WTC11 (cell line): ENCODE measurements around the gene STAT1. TPM values are rescaled to one million over a fixed set of nuclear protein-coding genes. Genes with fewer than 3 reads are reported as not detected.

Source experiments
- ATAC-seq: fragments of 200-7000 bp; cut with Tn5 transposase; 2 replicates; pipeline ENCODE4 v1.10.0; 2021; ENCODE audit warnings: mild to moderate bottlenecking, moderate library complexity
- CTCF ChIA-PET: fragments of 300-600 bp; sonication (Branson Sonifier 250); formaldehyde crosslinking; loops from one replicate; lab custom pipeline; 2021; ENCODE audit warnings: antibody characterized with exemption; lab: Charles Lee
- POLR2A ChIA-PET: fragments of 350-600 bp; sonication (Branson Sonifier 250); formaldehyde crosslinking; loops from one replicate; lab custom pipeline; 2021; ENCODE audit warnings: antibody characterized with exemption; lab: Charles Lee
- DNase-seq: peaks from one replicate; pipeline ENCODE4 v3.0.0; 2021; ENCODE audit warnings: low spot score
- H3K27ac Mint-ChIP-seq: 2 replicates; pipeline ENCODE4 v1.8.0; 2021; ENCODE audit warnings: mixed read lengths
- H3K27me3 Mint-ChIP-seq: 2 replicates; pipeline ENCODE4 v1.8.0; 2021; ENCODE audit warnings: low read depth, mild to moderate bottlenecking, moderate library complexity, mixed read lengths
- H3K36me3 Mint-ChIP-seq: 2 replicates; pipeline ENCODE4 v1.8.0; 2021; ENCODE audit warnings: mixed read lengths
- H3K4me1 Mint-ChIP-seq: 2 replicates; pipeline ENCODE4 v1.8.0; 2022; ENCODE audit warnings: mixed read lengths
- H3K4me3 Mint-ChIP-seq: 2 replicates; pipeline ENCODE4 v1.8.0; 2021; ENCODE audit warnings: mild to moderate bottlenecking, moderate library complexity, mixed read lengths
- H3K9me3 Mint-ChIP-seq: 2 replicates; pipeline ENCODE4 v1.8.0; 2021; ENCODE audit warnings: mixed read lengths
- ATF1 ChIP-seq: sonication (generic); formaldehyde crosslinking; IDR thresholded peaks from 2 replicates; pipeline ENCODE4 v1.8.1; 2023; ENCODE audit warnings: mild to moderate bottlenecking, moderate library complexity, missing genetic modification reagents
- CREB1 ChIP-seq: sonication (generic); formaldehyde crosslinking; IDR thresholded peaks from 2 replicates; pipeline ENCODE4 v1.8.0; 2023; ENCODE audit warnings: mild to moderate bottlenecking, missing genetic modification reagents
- FOXJ3 ChIP-seq: sonication (generic); formaldehyde crosslinking; IDR thresholded peaks from 2 replicates; pipeline ENCODE4 v1.9.0; 2021; ENCODE audit warnings: missing genetic modification reagents, mild to moderate bottlenecking, borderline replicate concordance
- FOXP1 ChIP-seq: sonication (generic); formaldehyde crosslinking; IDR thresholded peaks from 2 replicates; pipeline ENCODE4 v1.8.0; 2022; ENCODE audit warnings: missing genetic modification reagents, mild to moderate bottlenecking, moderate library complexity, borderline replicate concordance
- FOXP4 ChIP-seq: sonication (generic); formaldehyde crosslinking; IDR thresholded peaks from 2 replicates; pipeline ENCODE4 v1.8.0; 2022; ENCODE audit warnings: mild to moderate bottlenecking, missing genetic modification reagents
- GTF2I ChIP-seq: fragments of 250-450 bp; sonication (Bioruptor Pico); conservative IDR thresholded peaks from 2 replicates; pipeline ENCODE4 v1.4.0; 2021; ENCODE audit warnings: mild to moderate bottlenecking
- HMGA2 ChIP-seq: fragments of 250-450 bp; sonication (Bioruptor Pico); IDR thresholded peaks from 2 replicates; pipeline ENCODE4 v1.4.0; 2021; ENCODE audit warnings: mild to moderate bottlenecking, moderate library complexity
- IRF2 ChIP-seq: sonication (generic); formaldehyde crosslinking; IDR thresholded peaks from 2 replicates; pipeline ENCODE4 v1.8.0; 2022; ENCODE audit warnings: low read depth, missing genetic modification reagents, borderline replicate concordance
- KAT7 ChIP-seq: sonication (generic); formaldehyde crosslinking; IDR thresholded peaks from 2 replicates; pipeline ENCODE4 v1.8.1; 2023; ENCODE audit warnings: missing genetic modification reagents, mild to moderate bottlenecking, borderline replicate concordance
- MYBL2 ChIP-seq: sonication (generic); formaldehyde crosslinking; IDR thresholded peaks from 2 replicates; pipeline ENCODE4 v1.8.1; 2023; ENCODE audit warnings: mild to moderate bottlenecking, moderate library complexity, missing genetic modification reagents
- NR1H2 ChIP-seq: sonication (generic); formaldehyde crosslinking; IDR thresholded peaks from 2 replicates; pipeline ENCODE4 v1.9.0; 2021; ENCODE audit warnings: mild to moderate bottlenecking, moderate library complexity, missing genetic modification reagents
- RORB ChIP-seq: fragments of 250-450 bp; sonication (Bioruptor Pico); IDR thresholded peaks from 2 replicates; pipeline ENCODE4 v1.9.0; 2021; ENCODE audit warnings: mild to moderate bottlenecking
- STAT6 ChIP-seq: sonication (generic); formaldehyde crosslinking; conservative IDR thresholded peaks from 2 replicates; pipeline ENCODE4 v1.8.1; 2023; ENCODE audit warnings: mild to moderate bottlenecking, low read depth, missing genetic modification reagents, moderate library complexity
- TP53 ChIP-seq: sonication (generic); formaldehyde crosslinking; IDR thresholded peaks from 2 replicates; pipeline ENCODE4 v1.8.1; 2023; ENCODE audit warnings: mild to moderate bottlenecking, missing genetic modification reagents
- USF1 ChIP-seq: sonication (generic); formaldehyde crosslinking; IDR thresholded peaks from 2 replicates; pipeline ENCODE4 v1.8.0; 2022; ENCODE audit warnings: mild to moderate bottlenecking, missing genetic modification reagents
- ZNF138 ChIP-seq: sonication (generic); formaldehyde crosslinking; conservative IDR thresholded peaks from 2 replicates; pipeline ENCODE4 v1.8.1; 2022; ENCODE audit warnings: mild to moderate bottlenecking, moderate library complexity, missing genetic modification reagents
- ZNF425 ChIP-seq: fragments of 250-450 bp; sonication (Bioruptor Pico); conservative IDR thresholded peaks from 2 replicates; pipeline ENCODE4 v1.9.0; 2021; ENCODE audit warnings: mild to moderate bottlenecking
- total RNA-seq: library from RNA; stranded (reverse); gene quantifications from 3 replicates; pipeline ENCODE4 v1.2.3, GENCODE V29; 2021
- TF ChIP-seq, protein P1 (sequence below): sonication (generic); formaldehyde crosslinking; IDR thresholded peaks from 2 replicates; pipeline ENCODE4 v1.8.1; 2022; ENCODE audit warnings: low read depth, mild to moderate bottlenecking, moderate library complexity, missing genetic modification reagents, borderline replicate concordance
- TF ChIP-seq, protein P2 (sequence below): sonication (generic); formaldehyde crosslinking; IDR thresholded peaks from 2 replicates; pipeline ENCODE4 v1.8.1; 2023; ENCODE audit warnings: mild to moderate bottlenecking, missing genetic modification reagents, moderate library complexity
- TF ChIP-seq, protein P3 (sequence below): sonication (generic); formaldehyde crosslinking; IDR thresholded peaks from 2 replicates; pipeline ENCODE4 v1.8.1; 2022; ENCODE audit warnings: low read depth, missing genetic modification reagents, borderline replicate concordance
- TF ChIP-seq, protein P4 (sequence below): sonication (generic); formaldehyde crosslinking; conservative IDR thresholded peaks from 2 replicates; pipeline ENCODE4 v1.8.1; 2022; ENCODE audit warnings: mild to moderate bottlenecking, missing genetic modification reagents

STAT1 gene
- total RNA-seq, 1 experiment from 2014 or later, result 36.1 TPM

DNA sequence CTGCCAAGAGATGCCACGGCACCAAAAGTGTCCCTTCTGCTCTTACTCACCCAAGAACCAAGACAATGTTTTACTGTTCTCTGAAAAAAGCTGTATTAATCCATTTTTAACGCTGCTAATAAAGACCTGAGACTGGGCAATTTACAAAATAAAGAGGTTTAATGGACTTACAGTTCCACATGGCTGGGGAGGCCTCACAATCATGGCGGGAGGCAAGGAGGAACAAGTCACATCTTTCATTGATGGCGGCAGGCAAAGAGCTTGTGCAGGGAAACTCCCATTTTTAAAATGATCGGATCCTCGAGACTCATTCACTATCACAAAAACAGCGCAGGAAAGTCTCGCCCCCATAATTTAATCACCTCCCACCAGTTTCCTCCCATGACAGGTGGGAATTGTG, 1.9 kb upstream of the STAT1 start:
- H3K9me3 Mint-ChIP-seq, result no peaks in the 10 kb centered on the region; the same call in 1 of the 2 replicates
- H3K36me3 Mint-ChIP-seq, result no peaks in the 10 kb centered on the region
- peaks cover 11% of the 10 kb centered on the region; the same call in 1 of the 2 replicates for H3K27me3 Mint-ChIP-seq
- no peak for TF ChIP-seq ATF1 (CRISPR knock-in tag)
- TF ChIP-seq FOXP1 (CRISPR knock-in tag), result no peak
- TF ChIP-seq, protein P1, sequence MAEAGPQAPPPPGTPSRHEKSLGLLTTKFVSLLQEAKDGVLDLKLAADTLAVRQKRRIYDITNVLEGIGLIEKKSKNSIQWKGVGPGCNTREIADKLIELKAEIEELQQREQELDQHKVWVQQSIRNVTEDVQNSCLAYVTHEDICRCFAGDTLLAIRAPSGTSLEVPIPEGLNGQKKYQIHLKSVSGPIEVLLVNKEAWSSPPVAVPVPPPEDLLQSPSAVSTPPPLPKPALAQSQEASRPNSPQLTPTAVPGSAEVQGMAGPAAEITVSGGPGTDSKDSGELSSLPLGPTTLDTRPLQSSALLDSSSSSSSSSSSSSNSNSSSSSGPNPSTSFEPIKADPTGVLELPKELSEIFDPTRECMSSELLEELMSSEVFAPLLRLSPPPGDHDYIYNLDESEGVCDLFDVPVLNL (CRISPR knock-in tag), result no peak
- no peak for TF ChIP-seq USF1 (CRISPR knock-in tag)
- no peak for TF ChIP-seq HMGA2
- TF ChIP-seq, protein P2, sequence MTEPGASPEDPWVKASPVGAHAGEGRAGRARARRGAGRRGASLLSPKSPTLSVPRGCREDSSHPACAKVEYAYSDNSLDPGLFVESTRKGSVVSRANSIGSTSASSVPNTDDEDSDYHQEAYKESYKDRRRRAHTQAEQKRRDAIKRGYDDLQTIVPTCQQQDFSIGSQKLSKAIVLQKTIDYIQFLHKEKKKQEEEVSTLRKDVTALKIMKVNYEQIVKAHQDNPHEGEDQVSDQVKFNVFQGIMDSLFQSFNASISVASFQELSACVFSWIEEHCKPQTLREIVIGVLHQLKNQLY (CRISPR knock-in tag), result no peak
- TF ChIP-seq RORB (CRISPR knock-in tag), result no peak
- no peak for TF ChIP-seq FOXP4
- CTCF ChIA-PET, result no interaction called here
- ATAC-seq, result no peak
- no peak overlapping the region for H3K27ac Mint-ChIP-seq
- POLR2A ChIA-PET, result no interaction called here
- DNase-seq, result no peak
- no peaks in the 10 kb centered on the region for H3K4me1 Mint-ChIP-seq
- H3K4me3 Mint-ChIP-seq, result no peak overlapping the region

DNA sequence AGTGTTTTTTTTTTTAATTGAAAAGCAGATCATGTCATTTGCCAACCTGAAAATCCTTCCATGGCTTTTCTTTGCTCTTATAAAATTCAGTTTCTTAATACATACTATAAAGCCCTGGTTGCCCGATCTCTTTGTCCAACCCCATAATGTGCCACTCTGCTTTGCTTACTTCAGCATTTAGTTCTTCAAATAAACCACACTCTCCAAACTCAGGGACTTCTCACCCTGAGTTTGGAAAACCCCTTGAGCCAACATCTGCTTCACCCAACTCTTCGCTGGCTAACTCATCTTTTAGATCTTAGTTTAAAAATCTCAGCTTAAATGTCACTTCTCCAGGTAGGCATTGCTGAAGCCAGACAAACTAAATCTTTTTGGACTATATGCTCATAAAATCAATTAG, 1.3 kb upstream of the STAT1 start:
- no peak for ATAC-seq
- no peak for DNase-seq
- Mint-ChIP-seq H3K27me3 (peaks cover 11% of the 10 kb centered on the region; the same call in 1 of the 2 replicates), H3K4me3 (no peak overlapping the region), H3K27ac (no peak overlapping the region), H3K36me3 (no peaks in the 10 kb centered on the region), H3K9me3 (no peaks in the 10 kb centered on the region; the same call in 1 of the 2 replicates), H3K4me1 (no peaks in the 10 kb centered on the region)
- ChIA-PET POLR2A (no interaction called here), CTCF (no interaction called here)
- no peak for TF ChIP-seq FOXJ3 (CRISPR knock-in tag)
- TF ChIP-seq ZNF138, result no peak
- TF ChIP-seq KAT7 (CRISPR knock-in tag), result no peak
- no peak for TF ChIP-seq IRF2 (CRISPR knock-in tag)
- no peak for TF ChIP-seq TP53

DNA sequence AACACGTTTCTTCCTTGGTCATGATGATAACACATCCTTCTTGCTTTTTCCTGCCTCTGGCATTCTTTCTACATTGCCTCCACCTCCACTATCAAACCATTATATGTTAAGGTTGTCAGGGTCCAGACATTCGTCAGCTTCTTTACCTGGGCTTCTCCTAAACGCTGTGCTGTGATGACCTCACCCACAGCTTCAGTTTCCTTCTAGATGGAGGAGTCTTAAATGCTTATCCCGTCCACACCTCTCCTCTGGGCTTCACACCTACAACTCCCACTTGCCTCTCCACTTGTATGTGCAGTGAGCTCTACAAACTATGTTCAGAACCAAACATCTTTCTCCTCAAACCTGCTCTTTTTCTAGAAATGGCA, 666 bp upstream of the STAT1 start:
- Mint-ChIP-seq H3K27me3 (peaks cover 11% of the 10 kb centered on the region; the same call in 1 of the 2 replicates), H3K9me3 (no peaks in the 10 kb centered on the region; the same call in 1 of the 2 replicates), H3K27ac (no peak overlapping the region), H3K36me3 (peaks cover 2% of the 10 kb centered on the region; the same call in 1 of the 2 replicates), H3K4me3 (no peak overlapping the region), H3K4me1 (no peaks in the 10 kb centered on the region)
- DNase-seq, result no peak
- POLR2A ChIA-PET, result no interaction called here
- CTCF ChIA-PET, result interaction anchor here (0.6 to 1.3 kb wide), 3 partner anchors 38 to 334 kb away, joined by 3 read pairs; no protein-coding TSS in a partner anchor
- no peak for ATAC-seq
- TF ChIP-seq, protein P3, sequence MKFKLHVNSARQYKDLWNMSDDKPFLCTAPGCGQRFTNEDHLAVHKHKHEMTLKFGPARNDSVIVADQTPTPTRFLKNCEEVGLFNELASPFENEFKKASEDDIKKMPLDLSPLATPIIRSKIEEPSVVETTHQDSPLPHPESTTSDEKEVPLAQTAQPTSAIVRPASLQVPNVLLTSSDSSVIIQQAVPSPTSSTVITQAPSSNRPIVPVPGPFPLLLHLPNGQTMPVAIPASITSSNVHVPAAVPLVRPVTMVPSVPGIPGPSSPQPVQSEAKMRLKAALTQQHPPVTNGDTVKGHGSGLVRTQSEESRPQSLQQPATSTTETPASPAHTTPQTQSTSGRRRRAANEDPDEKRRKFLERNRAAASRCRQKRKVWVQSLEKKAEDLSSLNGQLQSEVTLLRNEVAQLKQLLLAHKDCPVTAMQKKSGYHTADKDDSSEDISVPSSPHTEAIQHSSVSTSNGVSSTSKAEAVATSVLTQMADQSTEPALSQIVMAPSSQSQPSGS (CRISPR knock-in tag), result no peak
- TF ChIP-seq IRF2 (CRISPR knock-in tag) (no peak), HMGA2 (no peak), STAT6 (CRISPR knock-in tag) (no peak), FOXJ3 (CRISPR knock-in tag) (no peak), NR1H2 (CRISPR knock-in tag) (no peak), TP53 (no peak), MYBL2 (no peak), CREB1 (CRISPR knock-in tag) (no peak), GTF2I (CRISPR knock-in tag) (no peak), ZNF425 (CRISPR knock-in tag) (no peak)
- TF ChIP-seq, protein P4, sequence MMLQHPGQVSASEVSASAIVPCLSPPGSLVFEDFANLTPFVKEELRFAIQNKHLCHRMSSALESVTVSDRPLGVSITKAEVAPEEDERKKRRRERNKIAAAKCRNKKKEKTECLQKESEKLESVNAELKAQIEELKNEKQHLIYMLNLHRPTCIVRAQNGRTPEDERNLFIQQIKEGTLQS, result no peak
